HG03045 (cell line): ENCODE results near the gene CYP4X1.
"Not testable (repeated sequence)": the region's sequence is repeated elsewhere in the genome, so short reads cannot be mapped to it uniquely, and the experiment has no call there.

Experiments
- ATAC-seq: cut with Tn5 transposase; IDR thresholded peaks from one replicate; pipeline ENCODE4 v1.9.1; 2021; ENCODE audit warnings: mild to moderate bottlenecking, moderate library complexity; ENCODE audit not compliant: unreplicated experiment

CYP4X1 gene

GRCh38 chr1:47069080-47069479 lies 45.6 kb downstream of the CYP4X1 start:
- ATAC-seq, result not testable (repeated sequence)

DNA sequence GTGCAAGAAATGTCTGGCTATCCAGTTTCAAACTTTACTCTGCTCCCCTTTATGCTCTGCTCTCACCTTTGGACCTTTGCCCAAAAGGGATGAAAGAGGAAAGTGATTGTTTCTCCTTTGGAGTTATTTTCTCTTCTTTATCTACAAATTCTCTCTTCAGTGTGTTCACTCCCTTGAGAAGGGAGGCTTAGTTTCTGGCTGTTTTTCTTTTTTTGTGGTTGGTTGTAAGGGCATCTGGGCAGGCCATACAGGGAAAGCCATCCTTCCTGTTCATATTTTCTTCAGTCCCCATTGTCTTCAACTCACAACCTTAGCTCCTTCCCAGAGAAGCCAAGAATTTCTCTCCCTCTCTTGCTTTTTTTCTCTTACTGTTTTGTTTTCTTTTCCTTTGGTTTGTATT lies 46.0 kb downstream of the CYP4X1 start:
- ATAC-seq, result not testable (repeated sequence)

DNA sequence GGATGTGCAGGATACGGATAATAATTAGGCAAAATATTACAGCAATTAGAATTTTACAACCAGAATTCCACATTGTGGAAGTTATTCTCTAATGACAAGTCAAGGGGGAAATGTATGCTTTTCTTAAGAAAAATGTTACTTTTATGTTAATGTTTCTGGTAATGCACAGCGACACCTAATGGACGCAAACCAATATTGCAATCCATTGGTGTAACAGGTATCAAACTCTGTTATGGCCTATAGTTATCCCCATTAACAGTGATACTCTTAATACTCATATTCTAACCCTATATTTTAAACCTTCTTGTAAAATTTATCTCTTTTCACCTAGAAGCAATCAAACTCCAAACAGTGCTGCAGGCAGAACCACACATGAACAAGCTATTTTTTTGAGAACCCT lies 65.9 kb downstream of the CYP4X1 start:
- not testable (repeated sequence) for ATAC-seq

- ATAC-seq, result not testable (repeated sequence)
Observed at GRCh38 chr1:47091476-47091875, 68.0 kb downstream of the CYP4X1 start.
